GM19452 (cell line): ENCODE results near the gene NDST4.
A peak's percentile ranks its signal among the peaks of the same experiment; 100 is the strongest.

ENCODE experiments used
- ATAC-seq: cut with Tn5 transposase; IDR thresholded peaks from one replicate; pipeline ENCODE4 v1.9.1; 2021; ENCODE audit not compliant: unreplicated experiment

The NDST4 gene

DNA sequence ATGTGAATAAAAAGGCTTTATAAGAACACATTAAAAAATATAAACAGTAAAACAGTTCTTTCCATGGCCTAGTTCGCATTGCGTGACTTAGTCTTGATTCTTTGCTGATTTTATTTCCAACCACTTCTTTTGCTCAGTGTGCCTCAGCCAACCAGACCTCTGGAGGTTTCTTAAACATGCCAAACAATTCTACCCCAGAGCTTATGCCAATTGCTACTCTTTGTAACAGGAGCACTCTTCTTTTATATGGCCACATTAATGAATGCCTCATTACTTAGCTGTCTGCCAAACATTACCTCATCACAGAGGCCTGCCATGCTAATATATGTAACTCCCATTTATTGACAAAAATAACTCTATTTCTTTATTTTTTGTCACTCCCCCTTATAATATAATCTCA, 202.3 kb downstream of the NDST4 start:
- no peak for ATAC-seq

DNA sequence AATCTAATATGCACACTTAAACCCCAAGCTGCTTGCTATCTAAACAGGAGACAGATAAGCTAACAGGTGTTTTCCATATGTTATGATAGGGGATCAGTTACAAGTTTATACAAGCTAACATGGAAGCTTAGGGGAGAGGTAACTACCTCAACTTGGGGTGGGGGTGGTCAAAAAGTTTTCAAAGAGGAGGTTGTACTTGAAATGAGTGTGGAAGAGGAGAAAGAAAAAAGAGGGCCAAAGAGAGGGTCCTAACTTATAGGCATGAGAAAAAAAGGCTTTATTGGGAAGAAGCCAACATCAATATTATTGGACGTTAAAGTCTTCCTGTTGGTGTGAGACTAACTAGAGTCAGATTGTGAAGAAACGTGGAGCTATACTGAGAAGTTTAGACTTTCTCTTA, 205.9 kb downstream of the NDST4 start:
- no peak for ATAC-seq

DNA sequence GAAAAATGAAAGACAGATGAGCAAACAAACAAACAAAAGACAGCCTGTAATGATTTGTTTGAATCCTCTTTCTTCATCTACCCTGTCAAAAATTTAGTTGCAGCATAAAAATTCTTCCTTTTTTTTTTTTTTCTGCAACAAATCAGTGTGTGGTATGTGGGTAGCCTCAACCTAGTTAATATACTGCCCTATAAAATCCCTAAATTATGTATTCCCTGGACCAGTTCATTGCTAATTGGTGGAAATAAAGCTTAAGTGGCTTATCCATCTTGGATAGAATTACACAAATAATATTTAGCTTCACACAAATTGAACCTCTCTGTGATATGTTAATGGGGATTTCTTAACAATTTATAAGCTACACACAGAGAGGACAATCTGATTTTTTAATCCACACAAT, 208.4 kb downstream of the NDST4 start:
- ATAC-seq: no peak

DNA sequence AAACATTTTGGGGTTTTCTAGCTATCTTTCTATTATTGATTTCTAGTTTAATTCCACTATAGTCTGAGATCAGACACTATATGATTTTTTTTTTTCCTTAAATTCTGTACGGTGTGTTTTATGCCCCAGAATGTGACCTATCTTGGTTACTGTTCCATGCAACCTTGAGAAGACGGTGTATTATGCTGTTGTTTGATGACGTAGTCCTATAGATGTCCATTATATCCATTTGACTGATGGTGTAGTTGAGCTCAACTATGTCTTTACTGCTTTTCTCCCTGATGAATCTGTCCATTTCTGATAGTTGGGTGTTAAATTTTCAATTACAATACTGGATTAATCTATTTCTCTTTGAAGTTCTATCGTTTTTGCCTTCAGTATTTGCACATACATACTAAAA, 212.5 kb downstream of the NDST4 start:
- no peak for ATAC-seq

DNA sequence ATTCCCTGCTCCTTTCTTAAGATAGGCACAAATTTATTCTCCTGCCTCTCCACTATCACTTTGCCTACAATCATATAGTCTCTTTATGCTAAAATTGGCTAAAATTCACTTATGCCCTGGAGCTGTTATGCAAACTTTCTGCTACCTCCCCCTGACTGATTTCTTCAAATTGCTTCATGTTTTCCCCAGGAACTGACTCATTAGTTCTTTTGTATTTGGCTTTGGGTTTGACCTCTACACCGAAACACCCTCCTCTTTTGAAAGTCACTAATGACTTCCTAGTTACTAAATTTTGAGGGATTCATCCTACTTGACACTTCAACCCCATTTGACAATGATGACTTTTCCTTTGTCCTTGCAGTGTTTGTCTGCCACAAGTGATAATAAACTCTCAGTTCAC, 222.6 kb downstream of the NDST4 start:
- no peak for ATAC-seq

DNA sequence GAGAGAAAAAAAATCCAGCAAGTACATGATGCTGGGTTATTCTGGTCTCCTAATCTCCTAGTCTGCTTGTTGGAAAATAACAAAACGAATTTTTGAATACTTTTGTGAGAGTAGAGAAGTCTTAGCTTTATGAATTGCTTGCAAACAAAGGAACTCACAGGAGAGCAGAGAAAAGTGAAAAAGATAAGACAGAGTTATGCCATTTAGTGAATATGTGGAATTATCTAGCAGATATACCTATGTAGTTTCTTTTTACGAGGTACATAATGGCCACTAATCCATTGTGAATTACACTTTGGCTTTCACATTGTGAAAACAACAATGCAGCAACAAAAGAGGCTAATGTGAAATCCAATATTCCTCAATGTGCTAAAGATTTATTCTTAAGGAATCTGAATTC, 226.7 kb downstream of the NDST4 start:
- no peak for ATAC-seq

DNA sequence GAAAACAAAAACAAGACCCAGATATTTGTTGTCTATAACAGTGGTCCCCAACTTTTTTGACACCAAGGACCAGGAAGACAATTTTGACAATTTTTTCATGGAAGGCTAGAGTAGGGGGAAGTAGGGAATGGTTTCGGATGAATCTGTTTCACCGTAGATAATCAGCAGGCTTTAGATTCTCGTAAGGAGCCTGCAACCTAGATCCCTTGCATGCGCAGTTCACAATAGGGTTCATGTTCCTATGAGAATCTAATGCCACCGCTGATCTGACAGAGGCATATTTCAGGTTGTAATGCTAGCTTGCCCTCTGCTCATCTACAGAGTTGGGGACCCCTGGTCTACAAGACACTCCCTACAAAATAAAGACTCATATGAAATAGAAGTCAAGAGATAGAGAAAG, 229.8 kb downstream of the NDST4 start:
- ATAC-seq: no peak

DNA sequence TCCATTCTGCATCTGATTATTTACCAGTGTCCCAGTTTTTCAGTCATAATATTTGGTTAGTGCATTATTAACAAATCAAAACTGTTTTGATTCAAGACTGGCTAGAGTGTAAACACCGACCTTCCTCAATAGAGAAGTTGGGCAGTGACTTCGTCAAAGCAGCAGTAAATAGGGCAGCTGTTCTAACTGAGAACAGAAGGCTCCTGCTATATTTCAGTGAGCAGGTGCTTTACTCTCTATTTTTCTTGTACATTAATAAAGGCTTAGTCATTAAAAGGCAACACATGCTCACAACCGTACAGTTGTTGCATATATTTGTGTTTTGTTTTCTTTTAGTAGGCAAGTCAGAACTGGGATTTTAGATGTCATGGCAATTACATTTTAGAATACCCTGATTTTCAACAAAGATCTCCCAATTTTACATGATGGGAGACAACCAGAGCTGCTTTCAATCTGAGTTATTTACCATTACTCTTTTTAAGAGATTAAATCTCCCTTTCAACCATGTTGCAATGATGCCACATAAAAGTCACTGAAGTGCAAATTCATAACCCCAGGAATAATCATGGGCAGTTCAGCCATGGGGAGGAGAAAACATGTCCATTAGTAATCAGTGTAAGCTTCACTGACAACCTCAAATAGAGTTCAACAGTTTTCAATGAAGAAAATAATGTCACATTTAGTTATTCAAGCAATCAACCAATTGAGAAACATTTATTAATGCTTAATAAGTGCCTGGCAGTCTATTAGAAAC, 233.3 kb downstream of the NDST4 start:
- ATAC-seq: no peak

DNA sequence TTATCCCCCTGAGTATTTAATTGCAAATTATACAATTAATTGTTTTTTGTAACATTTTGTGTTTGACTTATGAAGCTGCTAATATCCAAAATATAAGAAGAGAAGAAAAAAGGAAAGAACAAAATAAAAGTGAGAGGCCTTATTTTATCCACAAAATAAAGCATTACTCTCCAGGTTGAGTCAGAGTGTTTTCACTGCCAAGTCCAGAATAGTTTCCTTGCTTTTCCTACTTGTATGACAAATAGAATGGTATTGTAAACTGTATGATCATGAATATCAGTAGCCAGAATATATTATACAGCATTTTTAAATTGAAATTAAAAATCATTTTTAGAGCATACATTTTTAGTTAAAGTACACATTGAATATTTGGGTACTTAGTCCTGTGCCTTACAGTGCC, 237.8 kb downstream of the NDST4 start:
- ATAC-seq: no peak

DNA sequence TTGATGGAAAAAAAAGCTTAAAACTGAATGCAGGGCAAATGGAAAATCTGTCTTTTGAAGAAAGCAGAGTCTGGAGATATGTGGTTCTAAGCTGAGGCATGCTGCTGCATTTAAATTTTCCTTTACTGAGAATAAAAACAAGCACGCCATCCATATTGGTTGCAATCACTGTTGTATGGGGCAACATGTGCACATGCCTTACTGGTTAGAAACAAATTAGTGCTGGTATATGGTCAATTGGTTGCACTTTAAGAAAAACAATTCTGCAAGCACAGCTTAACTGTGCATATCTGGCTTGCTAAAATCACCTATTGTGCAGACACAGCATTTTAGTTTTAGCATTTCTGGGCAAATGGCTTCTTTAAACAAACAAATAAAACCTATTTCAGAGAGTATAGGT, 239.1 kb downstream of the NDST4 start:
- ATAC-seq: no peak

DNA sequence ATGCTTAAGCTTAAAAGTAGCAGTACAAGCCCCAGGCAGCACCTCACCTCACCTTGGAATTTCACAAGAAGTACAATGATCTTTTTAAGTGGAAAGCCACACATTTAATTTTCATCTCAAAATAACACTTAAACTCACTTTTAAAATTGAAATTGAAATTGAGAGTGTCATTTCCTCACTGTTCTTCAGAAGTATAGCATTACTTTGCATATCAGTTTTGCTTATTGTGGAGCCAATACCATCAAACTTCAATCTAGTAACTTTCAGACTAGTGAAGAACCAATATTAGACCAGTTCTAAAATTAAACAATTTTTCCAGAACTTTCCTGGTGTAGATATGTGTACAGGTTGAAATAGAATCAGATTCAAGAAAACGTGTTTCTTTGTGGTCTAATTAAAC, 242.4 kb downstream of the NDST4 start:
- ATAC-seq: no peak

DNA sequence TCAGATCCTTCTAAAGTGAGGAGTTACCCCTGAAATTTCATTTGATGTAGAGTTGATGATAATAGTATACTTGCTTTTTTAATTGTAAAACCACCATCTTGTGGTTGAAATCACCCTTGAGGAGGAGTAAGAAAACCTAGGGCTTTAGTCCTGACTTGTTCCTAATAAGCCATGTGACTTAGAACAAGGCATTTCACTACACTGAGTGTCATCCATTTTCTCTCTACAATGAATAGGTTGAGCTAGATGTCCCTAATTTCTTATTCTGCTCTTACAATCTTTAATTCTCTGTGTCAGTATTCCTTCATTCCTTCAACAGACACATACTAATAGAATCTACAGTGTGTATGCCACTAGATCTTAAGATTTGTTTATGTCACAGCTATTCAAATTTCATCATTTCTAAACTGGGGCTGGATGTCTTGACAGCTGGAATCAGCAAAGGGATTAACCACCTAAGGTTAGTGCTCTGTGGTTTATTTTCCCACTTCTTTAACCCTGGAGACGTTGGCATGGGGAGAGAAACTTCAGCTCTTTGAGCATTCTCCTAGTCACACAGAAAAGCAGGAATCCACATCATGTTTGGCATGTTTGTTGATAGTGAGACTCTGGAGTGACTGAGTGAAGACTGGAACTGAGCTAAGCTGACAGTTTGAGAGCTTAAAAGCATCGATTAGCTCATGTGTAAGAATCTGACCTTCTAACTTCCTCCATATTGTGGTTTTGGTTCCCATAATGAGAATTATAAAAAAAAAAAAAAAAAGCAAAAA, 246.3 kb downstream of the NDST4 start:
- no peak for ATAC-seq

DNA sequence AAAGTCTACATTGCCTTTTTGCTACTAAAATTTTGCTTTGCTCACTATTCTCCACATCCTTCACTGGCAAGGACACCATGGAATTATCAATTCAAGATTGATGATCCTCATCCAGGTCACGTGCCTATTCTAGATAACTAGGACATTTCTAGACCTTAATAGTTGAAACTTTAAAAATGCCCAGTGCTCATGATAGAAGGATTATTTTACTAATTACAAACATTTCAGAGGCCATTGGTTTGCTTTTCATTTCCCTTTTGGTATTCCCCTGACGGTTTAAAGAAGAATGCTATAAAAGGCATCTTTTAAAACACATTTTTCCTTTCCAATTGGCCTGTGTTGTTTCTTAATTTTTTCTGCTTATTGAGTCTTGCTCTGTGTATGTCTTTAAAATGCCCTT, 249.4 kb downstream of the NDST4 start:
- no peak for ATAC-seq

DNA sequence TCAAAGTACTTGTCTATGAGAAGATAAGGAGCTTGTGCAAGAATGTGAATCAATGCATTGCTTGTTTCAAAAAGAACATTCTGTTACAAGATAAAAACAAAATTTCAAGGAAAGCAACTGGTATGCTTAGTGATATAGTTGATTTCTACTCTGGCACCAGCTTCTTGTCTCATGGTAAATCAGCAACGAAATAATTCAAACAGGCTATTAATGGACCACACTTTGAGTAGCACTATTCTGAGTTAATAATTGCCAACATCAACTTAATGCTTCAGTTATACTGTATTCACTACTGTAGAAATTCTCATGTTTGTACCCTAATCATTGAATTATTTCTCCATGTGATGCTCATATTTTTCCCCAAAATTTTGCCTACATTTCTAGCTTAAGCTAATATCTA, 252.6 kb downstream of the NDST4 start:
- no peak for ATAC-seq

DNA sequence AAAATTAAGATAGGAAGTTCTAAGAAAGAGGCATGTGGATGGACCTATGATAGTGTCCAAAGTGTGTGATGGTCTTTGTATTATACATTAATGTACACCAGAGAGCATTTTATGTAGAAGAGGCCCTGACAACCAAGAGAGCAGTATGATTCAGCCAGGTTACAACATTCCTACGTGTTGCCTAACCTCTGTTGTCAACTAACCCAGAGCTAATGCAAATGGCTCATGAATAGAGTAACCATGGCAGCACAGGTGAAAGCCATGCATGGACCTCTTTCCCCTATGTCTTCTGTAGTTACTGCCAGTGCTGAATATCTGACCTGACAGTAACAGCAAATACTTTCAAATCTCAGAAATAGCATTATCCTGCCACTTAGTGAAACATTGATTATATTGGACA, 255.6 kb downstream of the NDST4 start:
- no peak for ATAC-seq

DNA sequence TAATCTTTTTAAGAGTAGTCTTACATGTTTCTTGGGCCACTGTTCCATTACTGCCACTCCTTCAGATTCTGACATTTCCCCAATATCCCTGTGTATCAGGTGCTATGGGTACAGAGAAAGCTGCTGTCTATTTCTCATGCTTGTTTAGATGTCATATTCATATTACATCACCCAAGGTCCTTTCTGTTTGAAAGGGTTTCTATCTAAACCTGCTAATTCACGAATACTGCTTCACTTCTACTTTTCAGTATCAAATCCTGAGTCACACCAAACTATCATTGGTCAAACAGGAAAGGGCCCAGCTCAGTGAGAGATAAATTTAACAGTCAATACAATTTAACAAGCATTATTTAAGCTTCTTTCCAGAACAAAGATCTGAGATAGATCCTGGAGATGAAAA, 273.4 kb downstream of the NDST4 start:
- ATAC-seq: no peak

DNA sequence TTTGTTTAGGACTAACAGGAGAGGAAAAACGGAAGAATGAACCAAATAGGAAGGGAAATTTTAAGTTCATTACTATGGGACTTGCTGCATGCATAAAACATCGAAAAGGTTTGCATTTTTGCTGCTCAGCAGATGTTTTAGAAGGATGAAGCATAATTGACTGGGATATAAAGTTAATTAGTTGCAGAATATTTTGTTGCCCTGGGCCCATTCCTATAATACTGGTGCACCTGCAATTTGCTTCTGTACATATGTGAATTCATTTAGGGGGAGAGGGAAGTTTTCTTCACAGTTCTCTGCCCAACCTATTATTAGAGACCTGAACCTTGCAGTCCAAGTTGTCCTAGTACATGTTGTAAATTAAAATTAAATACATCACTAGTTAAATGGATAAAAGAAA, 282.8 kb downstream of the NDST4 start:
- no peak for ATAC-seq

DNA sequence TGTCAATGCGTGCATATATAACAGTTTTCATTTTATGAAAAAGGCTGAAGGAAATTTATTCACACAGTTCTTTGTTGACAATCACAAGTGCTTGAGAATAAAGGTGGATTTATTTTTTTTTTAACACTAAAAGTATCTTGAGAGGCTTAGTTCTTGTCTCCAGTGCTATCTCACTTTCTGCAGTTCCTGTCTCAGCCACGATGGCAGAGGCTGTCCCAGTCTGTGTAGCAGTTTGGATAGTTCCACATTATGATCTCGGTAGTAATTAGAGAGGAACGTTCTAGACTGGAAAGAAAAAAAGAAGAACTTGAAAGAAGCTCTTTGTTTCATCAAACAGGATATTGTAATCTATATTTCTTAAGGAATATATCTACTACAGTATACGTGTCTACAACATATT, 285.8 kb downstream of the NDST4 start:
- no peak for ATAC-seq

DNA sequence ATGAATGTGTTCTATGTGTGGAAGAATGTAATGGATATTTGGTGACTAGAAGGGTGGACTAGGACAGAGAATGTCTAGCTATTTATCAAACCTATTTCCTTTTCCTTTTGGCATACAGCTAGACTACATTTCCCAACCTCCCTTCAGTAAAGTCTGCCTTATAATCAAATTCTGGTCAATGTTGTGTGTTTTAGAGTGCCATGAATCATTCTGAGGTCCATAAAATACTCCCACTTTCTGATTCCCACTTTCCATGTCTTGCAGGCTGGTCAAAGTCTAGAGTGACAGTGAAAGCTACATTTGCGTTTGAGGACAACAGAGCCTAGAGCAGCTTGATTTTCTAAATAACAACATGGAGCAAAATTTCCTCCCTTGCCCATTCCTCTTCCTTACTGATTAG, 297.7 kb downstream of the NDST4 start:
- no peak for ATAC-seq

DNA sequence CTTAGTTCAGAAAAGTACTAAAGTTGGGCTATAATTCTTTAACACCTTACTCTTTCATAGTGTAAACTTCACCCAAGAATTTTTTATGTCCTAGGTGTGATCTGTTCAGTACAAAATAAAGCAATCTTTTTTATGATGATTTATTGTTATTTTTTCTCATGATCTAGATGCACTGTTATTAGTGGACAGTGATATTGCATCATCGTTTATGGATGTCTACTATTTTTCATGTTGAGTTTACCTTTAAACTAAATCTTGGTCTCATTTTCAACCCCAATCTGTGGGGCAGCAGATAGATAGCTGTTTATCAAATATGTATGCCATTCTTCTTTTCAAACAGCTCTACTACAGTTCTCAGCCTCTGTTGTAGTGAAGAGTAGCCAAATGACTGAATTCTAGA, 299.5 kb downstream of the NDST4 start:
- no peak for ATAC-seq

DNA sequence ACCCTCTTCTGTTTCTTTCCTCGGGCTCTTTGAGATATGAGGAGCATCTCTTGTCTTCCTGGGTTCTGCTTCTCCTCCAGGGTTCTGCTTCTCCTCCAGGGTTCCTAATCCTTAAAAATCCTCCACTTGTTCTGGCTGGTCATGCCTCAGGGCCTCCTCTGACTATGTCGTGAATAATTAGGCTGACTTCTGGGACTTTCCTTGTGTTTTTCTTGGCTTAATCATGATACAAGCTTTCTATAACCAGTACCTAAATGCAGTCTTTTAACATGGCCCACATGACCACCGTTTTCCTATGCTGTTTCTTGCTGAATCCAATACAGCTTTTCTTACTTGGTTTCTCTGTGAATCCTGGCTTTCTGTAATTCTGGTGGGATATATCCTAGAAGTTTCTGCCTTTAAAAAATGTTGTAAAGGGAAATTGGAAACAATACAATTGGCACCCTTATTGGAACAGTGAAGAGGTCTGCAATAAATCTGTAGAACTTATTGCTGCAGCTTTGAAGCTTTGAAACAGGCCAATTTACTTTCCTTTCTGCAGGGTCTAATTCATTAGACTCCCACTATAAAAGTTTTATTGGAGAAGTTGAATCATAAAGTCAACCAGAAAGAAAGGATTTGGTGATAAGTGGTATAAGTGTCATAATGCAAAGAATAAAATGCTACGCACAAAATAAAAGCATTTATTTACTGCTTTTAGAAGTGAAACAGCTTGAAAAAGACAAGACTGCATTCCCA, 301.7 kb downstream of the NDST4 start:
- ATAC-seq: no peak

DNA sequence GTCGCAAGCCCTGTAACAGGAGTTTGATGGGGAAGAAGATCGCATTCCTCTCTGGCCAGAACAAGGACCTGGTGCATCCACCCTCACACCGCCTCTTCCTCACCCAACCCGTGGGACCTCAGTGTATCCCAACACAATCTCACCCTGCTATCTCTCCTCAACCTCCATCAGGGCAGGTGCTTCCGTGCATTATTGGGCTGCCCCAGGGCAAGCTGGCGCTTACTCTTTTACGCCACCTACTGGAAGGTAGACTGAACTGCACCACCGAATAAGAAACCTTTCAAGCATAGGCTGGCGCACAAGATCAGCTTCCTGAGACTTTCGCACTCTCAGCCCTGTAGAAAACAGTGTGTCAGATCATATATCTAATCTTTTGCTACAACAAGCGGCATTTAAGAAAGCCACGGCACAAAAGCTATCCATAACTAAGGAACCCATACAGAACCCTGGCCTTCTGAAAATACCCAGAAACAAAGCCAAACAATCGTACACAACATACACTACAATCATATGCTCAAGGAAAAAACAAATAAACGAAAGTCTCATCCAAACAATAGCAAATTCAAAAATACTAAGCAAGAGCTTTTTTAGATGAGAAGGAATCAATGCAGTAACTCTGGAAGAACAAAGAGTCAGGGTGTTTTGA, 305.5 kb downstream of the NDST4 start:
- peak; percentile 99 for ATAC-seq
